ENCODE data around the gene FANCD2OS.
"Not testable (repeated sequence)": the region's sequence is repeated elsewhere in the genome, so short reads cannot be mapped to it uniquely, and the experiment has no call there.

The FANCD2OS gene

DNA sequence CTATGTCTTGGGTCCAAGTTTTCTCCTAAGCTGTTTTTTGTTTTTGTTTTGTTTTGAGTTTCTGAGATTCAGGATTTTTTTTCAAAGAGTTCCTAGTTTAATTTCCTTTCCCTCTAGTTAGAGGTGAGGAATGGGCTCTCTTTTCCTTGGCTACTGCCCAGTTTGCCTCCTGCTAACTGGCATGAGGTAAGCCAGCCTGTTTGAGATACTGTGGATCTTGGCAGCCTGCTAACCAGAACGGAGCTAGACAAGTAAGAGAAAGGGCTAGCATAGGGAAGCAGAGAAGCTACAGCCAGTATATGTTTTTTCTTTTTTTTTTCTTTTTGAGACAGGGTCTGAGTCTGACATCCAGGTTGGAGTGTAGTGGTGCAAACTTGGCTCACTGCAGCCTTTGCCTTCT is 17.3 kb downstream of the FANCD2OS start:
- DNase-seq = not testable (repeated sequence)

DNA sequence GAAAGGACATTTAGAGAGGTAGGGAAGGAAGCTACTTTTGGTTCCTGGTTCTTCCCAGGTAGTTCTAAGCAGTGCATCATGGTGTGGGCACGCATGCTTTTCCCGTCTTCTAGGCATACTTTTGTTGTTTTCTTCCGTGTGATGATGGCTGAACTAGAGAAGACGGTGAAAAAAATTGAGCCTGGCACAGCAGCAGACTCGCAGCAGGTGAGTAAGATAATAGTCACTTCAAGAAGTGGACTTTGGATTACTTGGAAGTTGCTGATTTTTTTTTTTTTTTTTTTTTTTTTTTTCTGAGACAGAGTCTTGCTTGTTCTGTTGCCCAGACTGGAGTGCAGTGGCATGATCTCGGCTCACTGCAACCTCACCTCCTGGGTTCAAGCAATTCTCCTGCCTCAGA is 17.9 kb downstream of the FANCD2OS start:
- no peak for DNase-seq

DNA sequence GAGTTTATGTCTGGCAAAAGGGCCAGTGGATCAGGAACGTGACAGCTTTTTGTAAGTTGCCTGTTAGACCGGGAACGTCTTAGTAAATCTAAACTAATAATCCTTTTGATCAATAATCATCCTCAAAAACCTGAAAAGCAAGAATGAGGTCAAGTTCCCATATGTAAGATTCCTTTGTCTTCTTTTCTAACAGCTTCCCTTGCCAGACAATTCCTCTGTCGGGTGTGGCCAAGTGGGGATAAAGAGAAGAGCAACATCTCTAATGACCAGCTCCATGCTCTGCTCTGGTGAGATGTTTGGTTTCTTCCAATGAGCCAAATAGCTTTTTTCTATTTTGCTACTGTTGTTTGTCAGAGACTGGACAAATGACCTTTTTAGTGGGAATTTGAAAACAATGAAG is 19.8 kb downstream of the FANCD2OS start:
- DNase-seq = no peak

DNA sequence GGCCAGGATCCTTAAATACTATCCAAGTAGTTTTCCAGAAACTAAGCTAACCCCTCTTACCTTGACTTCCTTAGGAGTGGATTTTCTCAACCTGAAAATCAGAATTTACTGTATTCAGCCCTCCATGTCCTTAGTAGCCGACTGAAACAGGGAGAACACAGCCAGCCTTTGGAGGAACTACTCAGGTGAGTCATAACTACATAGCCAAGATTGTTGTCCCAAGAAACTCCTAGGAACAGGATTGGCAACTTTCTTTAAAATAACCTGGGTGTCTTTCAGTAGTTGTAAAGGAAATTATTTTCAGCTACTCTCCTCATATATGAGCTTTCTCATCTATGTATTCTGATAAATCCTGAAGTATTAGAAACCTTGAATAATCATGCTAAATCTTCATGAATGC is 22.3 kb downstream of the FANCD2OS start:
- DNase-seq = no peak

DNA sequence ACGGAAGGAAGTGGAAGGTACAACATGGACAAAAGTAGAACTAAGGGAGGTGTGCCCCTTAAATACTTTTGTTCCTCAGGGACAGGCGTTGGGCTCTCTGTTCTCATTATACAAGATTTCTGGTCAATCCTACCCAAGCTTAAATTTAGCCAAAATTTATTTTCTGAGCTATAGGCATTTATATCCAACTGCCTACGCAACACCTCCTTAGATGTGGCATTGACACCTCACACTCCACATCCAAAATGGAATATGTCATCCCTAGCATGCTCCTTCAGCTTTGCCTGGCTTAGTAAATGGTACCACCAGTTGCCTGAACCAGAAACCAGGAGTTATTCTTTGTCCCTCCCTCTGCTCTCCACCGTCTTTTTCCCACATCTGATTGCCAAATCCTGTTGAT is 26.2 kb downstream of the FANCD2OS start:
- DNase-seq = no peak

DNA sequence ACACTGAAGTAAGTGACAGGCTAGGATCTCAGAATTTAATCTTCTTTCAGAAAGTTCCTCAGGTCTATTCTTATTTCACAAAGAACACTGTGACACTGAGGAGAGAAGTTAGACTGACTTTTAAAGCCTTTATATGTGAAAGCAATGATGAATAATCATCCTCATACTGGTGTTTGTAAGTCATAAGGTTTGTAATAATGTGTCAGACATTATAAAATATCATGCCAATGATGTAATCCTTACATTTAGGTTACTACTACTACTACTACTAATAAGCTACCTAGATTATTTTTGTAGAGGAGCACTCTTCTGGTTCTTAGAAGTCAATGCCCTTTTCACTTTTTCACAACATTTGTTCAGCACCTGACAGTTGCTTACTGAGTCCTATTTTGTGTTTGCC is 33.4 kb downstream of the FANCD2OS start:
- DNase-seq = no peak

DNA sequence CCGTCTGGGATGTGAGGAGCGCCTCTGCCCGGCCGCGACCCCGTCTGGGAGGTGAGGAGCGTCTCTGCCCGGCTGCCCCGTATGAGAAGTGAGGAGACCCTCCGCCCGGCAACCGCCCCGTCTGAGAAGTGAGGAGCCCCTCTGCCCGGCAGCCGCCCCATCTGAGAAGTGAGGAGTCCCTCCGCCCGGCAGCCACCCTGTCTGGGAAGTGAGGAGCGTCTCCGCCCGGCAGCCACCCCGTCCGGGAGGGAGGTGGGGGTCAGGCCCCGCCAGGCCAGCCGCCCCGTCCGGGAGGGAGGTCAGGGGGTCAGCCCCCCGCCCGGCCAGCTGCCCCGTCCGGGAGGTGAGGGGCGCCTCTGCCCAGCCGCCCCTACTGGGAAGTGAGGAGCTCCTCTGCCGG is 38.0 kb downstream of the FANCD2OS start:
- DNase-seq = not testable (repeated sequence)

DNA sequence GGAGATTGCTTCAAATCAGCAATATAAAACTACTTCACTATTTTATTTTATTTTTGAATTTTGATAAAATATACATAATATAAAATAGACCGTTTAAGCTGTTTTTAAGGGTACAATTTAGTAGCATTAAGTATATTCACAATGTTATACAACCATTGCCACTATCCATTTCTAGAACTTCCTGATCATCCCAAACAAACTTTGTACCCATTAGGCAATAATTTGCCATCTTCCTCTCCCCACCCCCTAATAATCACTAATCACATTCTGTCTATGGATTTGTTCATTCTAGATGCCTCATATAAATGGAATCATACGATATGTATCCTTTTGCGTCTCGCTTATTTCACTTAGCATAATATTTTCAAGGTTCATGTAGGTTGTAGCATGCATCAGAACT is 53.0 kb downstream of the FANCD2OS start:
- no peak for DNase-seq
